ENCODE results near the gene OFD1. TPM values are rescaled to one million over a fixed set of nuclear protein-coding genes. Genes with fewer than 3 reads are reported as not detected.
A peak's percentile ranks its signal among the peaks of the same experiment; 100 is the strongest.

OFD1 gene
- polyA plus RNA-seq, 6 donors from 2014 or later: 26.5 to 60.5 (median 50.4) TPM

DNA sequence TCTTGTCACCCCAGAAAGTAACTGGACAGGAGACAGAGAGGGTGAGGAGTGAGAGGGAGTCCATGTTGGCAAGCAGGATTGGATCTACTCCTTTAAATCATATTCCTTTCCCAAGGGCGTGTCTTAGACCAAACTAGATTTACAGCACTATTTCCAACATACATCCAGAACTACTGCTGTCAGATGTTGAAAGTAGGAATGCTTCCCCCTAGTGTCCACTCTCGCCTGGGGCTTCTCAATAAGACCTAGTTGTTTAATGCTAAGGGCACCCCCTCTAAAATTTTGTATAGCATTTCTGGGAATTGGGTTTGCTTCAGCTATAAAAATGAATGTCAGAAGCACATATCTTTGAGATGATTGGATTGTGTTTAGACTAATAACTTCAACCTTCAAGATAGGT lies 13.3 kb downstream of the OFD1 start:
- no peaks in the 10 kb centered on the region for H3K9me3 Mint-ChIP-seq
- no peaks in the 10 kb centered on the region for H3K27me3 Mint-ChIP-seq
- peak; percentile 34 for DNase-seq
- H3K4me3 Mint-ChIP-seq: no peak overlapping the region
- peak overlapping the region in 5 of 6 donors; percentile 20 to 87 (median 69) for H3K27ac Mint-ChIP-seq
- peaks cover 24 to 48% (median 34%) of the 10 kb centered on the region in 3 donors for H3K4me1 Mint-ChIP-seq
- H3K36me3 Mint-ChIP-seq: peaks cover 8 to 18% of the 10 kb centered on the region in 2 donors
- ATAC-seq (ENCODE audit: low read depth in 2 of 2): peak; percentile 22 to 28

DNA sequence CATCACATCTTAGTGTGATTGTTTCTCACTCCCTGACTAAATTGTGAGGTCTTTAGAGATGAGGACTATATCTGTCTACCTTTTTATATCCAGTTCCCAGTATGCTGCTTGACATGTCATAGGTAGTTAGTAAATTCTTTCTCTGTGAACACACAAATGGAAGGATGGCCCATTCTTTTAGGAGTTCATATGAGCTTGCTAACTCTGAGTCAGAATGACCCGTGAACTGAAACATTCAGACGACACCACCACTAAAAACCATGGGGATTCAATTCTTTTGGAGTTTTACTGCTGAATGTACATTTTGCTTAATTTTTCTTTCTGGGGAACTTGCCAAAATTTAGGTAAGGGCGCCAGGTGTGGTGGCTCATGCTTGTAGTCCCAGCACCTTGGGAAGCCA lies 13.9 kb downstream of the OFD1 start:
- H3K27ac Mint-ChIP-seq: peak overlapping the region in 3 of 6 donors; percentile 36 to 69 (median 39)
- H3K4me3 Mint-ChIP-seq: no peak overlapping the region
- H3K4me1 Mint-ChIP-seq: peaks cover 29 to 47% (median 35%) of the 10 kb centered on the region in 3 donors
- ATAC-seq (ENCODE audit: low read depth in 2 of 2) (no peak), DNase-seq (no peak)
- H3K27me3 Mint-ChIP-seq: no peaks in the 10 kb centered on the region
- no peaks in the 10 kb centered on the region for H3K9me3 Mint-ChIP-seq
- peaks cover 12 to 18% of the 10 kb centered on the region in 2 donors for H3K36me3 Mint-ChIP-seq

- DNase-seq (peak; percentile 46), ATAC-seq (ENCODE audit: low read depth in 2 of 2) (peak; percentile 64 to 71)
- Mint-ChIP-seq H3K36me3 (peaks cover 12 to 18% of the 10 kb centered on the region in 2 donors), H3K27ac (peak overlapping the region in 5 of 6 donors; percentile 6 to 73 (median 47)), H3K27me3 (no peaks in the 10 kb centered on the region), H3K4me1 (peaks cover 29 to 45% (median 38%) of the 10 kb centered on the region in 3 donors), H3K4me3 (peak overlapping the region in 2 of 8 donors; percentile 13 to 57), H3K9me3 (no peaks in the 10 kb centered on the region)
Measured at GRCh38 chrX:13750204-13750603, 15.7 kb downstream of the OFD1 start.

DNA sequence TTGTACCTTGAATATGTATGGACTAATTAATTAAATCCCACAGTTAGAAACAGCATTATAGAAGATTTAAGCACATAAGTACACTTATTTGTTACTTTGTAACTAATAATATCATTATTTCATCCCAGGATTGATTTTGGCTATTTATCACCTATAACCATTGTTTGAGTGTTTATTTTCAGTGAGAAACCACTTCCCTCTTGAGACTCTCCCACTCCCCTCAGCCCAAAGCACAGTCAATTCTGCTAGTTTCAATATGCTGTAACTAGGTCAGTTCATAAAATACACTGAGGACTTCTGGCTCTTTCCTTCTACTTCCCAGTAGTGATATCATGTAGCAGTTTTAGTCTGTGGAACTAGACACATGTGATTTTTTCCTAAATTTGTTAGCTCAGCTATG lies 16.3 kb downstream of the OFD1 start:
- Mint-ChIP-seq H3K36me3 (peaks cover 12 to 18% of the 10 kb centered on the region in 2 donors), H3K27ac (peak overlapping the region in 3 of 6 donors; percentile 1 to 71 (median 53)), H3K4me1 (peaks cover 29 to 47% (median 42%) of the 10 kb centered on the region in 3 donors), H3K4me3 (peak overlapping the region in 2 of 8 donors; percentile 13 to 57), H3K27me3 (no peaks in the 10 kb centered on the region), H3K9me3 (no peaks in the 10 kb centered on the region)
- ATAC-seq (ENCODE audit: low read depth in 2 of 2) (peak in 1 of 2 donors; percentile 19), DNase-seq (no peak)

DNA sequence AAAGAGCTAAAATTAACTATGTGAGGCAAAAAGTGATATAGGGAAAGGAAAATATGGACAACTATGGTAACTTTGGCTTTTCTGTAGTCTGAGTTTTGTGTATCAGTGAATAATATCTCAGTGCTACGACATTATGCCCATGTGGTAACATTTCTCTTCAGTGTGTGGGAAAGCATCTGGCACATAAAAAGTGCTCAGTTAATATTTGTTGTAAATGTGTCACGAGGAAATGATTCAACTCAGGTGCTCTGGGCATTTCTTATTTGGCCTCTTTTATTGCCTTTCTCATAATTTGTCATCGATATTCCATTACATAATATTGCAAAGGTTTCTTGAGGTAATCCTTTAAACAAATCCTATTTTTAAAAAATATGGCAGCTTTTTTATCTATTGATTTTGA lies 17.6 kb downstream of the OFD1 start:
- ATAC-seq (ENCODE audit: low read depth in 2 of 2) (no peak), DNase-seq (no peak)
- Mint-ChIP-seq H3K27me3 (no peaks in the 10 kb centered on the region), H3K27ac (peak overlapping the region in 2 of 6 donors; percentile 38 to 51), H3K4me3 (no peak overlapping the region), H3K9me3 (no peaks in the 10 kb centered on the region), H3K36me3 (peaks cover 11 to 12% of the 10 kb centered on the region in 2 donors), H3K4me1 (peaks cover 26 to 54% (median 43%) of the 10 kb centered on the region in 3 donors)

DNA sequence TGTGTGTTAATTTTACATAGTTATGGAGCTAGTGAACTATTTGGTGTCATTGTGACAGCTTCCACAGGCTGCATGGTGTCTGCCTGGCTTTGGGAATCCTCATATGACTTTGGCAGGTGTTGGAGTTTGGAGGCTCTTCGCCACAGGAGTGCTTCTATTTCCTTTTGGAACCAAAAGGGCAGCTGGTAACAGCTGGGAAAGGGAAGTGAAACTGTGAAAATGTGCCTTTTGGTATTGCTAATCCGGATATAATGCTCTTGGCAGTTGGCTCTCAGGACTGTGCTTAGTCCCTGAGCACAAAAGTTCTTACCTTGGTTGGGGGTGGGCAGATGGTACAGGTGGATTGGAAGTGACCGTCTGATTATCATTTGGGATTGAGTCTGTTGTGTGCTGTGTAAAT lies 18.1 kb downstream of the OFD1 start:
- ATAC-seq (ENCODE audit: low read depth in 2 of 2) (peak; percentile 64 to 68), DNase-seq (peak; percentile 40)
- H3K36me3 Mint-ChIP-seq: peaks cover 8 to 10% of the 10 kb centered on the region in 2 donors
- no peaks in the 10 kb centered on the region for H3K27me3 Mint-ChIP-seq
- H3K27ac Mint-ChIP-seq: peak overlapping the region; percentile 13 to 88 (median 71)
- H3K9me3 Mint-ChIP-seq: no peaks in the 10 kb centered on the region
- peak overlapping the region; percentile 21 to 86 (median 55) for H3K4me3 Mint-ChIP-seq
- H3K4me1 Mint-ChIP-seq: peaks cover 21 to 52% (median 38%) of the 10 kb centered on the region in 3 donors

GRCh38 chrX:13754765-13755164 lies 20.2 kb downstream of the OFD1 start:
- no peak for DNase-seq
- H3K27ac Mint-ChIP-seq: peak overlapping the region in 2 of 6 donors; percentile 81 to 89
- no peaks in the 10 kb centered on the region for H3K9me3 Mint-ChIP-seq
- H3K27me3 Mint-ChIP-seq: no peaks in the 10 kb centered on the region
- peaks cover 7 to 15% of the 10 kb centered on the region in 2 donors for H3K36me3 Mint-ChIP-seq
- peak overlapping the region in 3 of 8 donors; percentile 12 to 52 (median 40) for H3K4me3 Mint-ChIP-seq
- H3K4me1 Mint-ChIP-seq: peaks cover 27 to 65% (median 46%) of the 10 kb centered on the region in 3 donors
- ATAC-seq (ENCODE audit: low read depth in 2 of 2): no peak

DNA sequence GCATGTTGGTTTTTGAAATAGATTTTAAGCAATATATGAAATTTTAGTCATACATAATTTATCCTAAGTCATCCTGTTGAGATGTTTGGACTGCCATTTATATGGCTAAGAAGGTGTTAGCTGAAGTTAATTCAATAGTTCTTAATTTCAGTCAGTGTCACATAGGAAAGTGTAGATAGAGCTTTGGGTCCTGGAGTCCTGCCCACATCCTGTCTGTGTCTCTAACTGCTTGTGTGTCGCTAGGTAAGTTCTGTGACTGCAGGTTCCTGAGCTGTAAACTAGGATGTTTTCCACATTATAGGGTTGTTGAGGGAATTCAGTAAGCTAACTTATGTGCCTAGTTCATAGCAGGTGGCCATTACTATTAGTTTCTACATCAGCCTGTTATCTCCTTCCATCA lies 20.7 kb downstream of the OFD1 start:
- H3K27ac Mint-ChIP-seq: peak overlapping the region in 5 of 6 donors; percentile 17 to 90 (median 81)
- no peaks in the 10 kb centered on the region for H3K27me3 Mint-ChIP-seq
- H3K4me1 Mint-ChIP-seq: peaks cover 23 to 68% (median 46%) of the 10 kb centered on the region in 3 donors
- peak overlapping the region in 3 of 8 donors; percentile 12 to 52 (median 43) for H3K4me3 Mint-ChIP-seq
- DNase-seq (no peak), ATAC-seq (ENCODE audit: low read depth in 2 of 2) (no peak)
- peaks cover 7 to 15% of the 10 kb centered on the region in 2 donors for H3K36me3 Mint-ChIP-seq
- no peaks in the 10 kb centered on the region for H3K9me3 Mint-ChIP-seq

DNA sequence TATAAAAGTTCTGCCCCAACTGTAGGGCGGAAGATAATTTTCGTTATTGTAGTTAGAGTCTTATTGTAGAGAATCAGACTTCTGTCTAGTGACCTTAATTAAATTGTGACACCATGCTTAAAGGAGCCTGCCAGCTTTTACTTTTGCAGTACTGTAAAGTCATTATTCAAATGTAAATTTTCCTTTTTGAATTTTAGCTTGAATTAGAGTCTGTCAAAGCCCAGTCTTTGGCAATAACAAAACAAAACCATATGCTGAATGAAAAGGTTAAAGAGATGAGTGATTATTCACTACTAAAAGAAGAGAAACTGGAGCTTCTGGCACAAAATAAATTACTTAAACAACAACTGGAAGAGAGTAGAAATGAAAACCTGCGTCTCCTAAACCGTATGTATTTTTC lies 21.8 kb downstream of the OFD1 start:
- DNase-seq (no peak), ATAC-seq (ENCODE audit: low read depth in 2 of 2) (no peak)
- Mint-ChIP-seq H3K9me3 (no peaks in the 10 kb centered on the region), H3K4me1 (peaks cover 16 to 70% (median 44%) of the 10 kb centered on the region in 3 donors), H3K27me3 (no peaks in the 10 kb centered on the region), H3K4me3 (no peak overlapping the region), H3K36me3 (peaks cover 7 to 21% of the 10 kb centered on the region in 2 donors), H3K27ac (peak overlapping the region in 1 of 6 donors; percentile 76)

DNA sequence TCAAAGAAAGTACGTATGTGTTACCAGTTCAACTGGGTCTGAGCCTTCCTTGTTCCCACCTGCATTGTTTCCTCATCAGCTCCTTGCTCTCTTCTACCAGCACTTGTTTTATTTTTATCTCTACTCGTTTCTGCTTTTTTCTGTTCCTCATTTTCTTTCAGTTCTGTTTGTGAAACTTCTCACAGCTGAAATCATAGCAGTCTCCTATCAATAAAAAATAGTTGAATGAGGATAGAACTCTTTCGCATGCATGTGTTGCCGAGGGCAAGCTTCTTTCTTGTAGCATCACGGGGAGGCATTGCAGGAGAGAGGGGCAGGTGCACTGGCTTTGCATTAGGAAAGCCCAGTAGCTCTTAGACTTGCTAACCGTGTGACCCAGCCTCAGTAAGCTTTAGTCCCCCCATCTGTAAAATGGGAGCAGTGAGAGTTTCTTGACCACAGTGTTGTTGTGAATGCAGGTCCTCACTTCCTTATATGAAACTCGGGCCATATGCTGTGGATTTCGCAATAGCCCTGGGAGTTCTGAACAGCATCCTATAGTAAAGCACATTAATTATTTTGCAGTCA lies 24.7 kb downstream of the OFD1 start:
- H3K4me3 Mint-ChIP-seq: peak overlapping the region; percentile 20 to 84 (median 54)
- ATAC-seq (ENCODE audit: low read depth in 2 of 2) (peak; percentile 89), DNase-seq (peak; percentile 80)
- H3K27me3 Mint-ChIP-seq: no peaks in the 10 kb centered on the region
- H3K27ac Mint-ChIP-seq: peak overlapping the region; percentile 36 to 83 (median 60)
- H3K36me3 Mint-ChIP-seq: peaks cover 7 to 25% of the 10 kb centered on the region in 2 donors
- peaks cover 7 to 58% (median 36%) of the 10 kb centered on the region in 3 donors for H3K4me1 Mint-ChIP-seq
- no peaks in the 10 kb centered on the region for H3K9me3 Mint-ChIP-seq

DNA sequence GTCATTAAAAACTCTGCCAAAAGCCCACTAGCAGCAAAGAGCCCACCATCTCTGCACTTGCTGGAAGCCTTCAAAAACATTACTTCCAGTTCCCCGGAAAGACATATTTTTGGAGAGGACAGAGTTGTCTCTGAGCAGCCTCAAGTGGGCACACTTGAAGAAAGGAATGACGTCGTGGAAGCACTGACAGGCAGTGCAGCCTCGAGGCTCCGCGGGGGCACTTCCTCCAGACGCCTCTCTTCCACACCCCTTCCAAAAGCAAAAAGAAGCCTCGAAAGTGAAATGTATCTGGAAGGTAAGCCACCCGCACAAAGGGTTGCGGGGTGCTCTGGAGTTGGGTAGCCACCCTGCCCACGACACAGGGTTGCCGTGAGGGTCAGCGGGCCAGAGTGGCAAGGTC lies 25.9 kb downstream of the OFD1 start:
- ATAC-seq (ENCODE audit: low read depth in 2 of 2) (no peak), DNase-seq (no peak)
- Mint-ChIP-seq H3K36me3 (peaks cover 11 to 25% of the 10 kb centered on the region in 2 donors), H3K4me1 (peaks cover 7 to 55% (median 32%) of the 10 kb centered on the region in 3 donors), H3K4me3 (peak overlapping the region in 4 of 8 donors; percentile 12 to 75 (median 30)), H3K27ac (peak overlapping the region in 5 of 6 donors; percentile 50 to 83 (median 69)), H3K9me3 (no peaks in the 10 kb centered on the region), H3K27me3 (peaks cover 0 to under 1% (median 0%) of the 10 kb centered on the region in 3 donors)

DNA sequence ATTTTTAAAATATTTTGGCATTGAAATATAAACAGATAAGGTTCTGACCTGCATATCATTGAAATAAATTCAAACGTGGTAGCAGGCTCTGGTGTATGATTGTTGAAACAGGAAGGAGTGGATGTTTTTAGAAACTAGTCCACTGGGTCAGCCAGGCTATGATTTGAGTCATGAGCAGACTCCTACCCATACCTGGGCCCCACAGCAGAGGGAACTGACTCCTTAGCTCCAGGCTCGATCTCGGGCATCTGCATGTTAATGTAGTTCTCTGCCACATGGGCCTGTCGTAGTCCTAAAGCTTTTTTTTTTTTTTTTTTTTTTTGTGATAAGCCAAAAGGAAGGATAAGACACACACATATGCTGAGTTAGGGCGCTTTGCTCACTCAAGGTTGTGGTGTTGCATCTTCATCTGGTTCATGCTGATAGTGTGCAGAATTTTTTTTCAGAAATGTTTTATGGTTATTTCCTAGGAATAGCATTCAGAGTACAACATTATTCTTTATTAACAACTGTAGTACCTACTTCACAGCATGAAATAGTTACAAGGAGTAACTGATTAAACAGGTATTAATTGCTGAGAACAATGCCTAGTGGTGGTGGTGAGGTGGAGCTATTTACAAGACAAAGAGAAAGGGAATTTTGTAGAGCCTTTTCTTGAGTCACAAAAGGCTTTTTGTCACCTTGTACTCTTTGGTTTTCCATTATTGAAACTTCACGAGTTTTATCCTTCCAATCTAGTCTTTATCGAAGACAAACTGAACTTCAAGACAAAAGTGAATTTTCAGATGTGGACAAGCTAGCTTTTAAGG lies 27.3 kb downstream of the OFD1 start:
- Mint-ChIP-seq H3K36me3 (peaks cover 23 to 39% of the 10 kb centered on the region in 2 donors), H3K27me3 (peaks cover 0 to 14% (median 0%) of the 10 kb centered on the region in 3 donors), H3K4me1 (peaks cover 7 to 53% (median 38%) of the 10 kb centered on the region in 3 donors), H3K4me3 (no peak overlapping the region), H3K27ac (peak overlapping the region in 2 of 6 donors; percentile 47 to 79), H3K9me3 (peaks cover 0 to 1% (median 0%) of the 10 kb centered on the region in 7 donors)
- no peak for DNase-seq
- ATAC-seq (ENCODE audit: low read depth in 2 of 2): no peak

GRCh38 chrX:13763489-13763888 lies 28.9 kb downstream of the OFD1 start:
- peaks cover 0 to 17% (median 0%) of the 10 kb centered on the region in 3 donors for H3K27me3 Mint-ChIP-seq
- H3K27ac Mint-ChIP-seq: peak overlapping the region in 3 of 6 donors; percentile 28 to 50 (median 49)
- H3K36me3 Mint-ChIP-seq: peaks cover 25 to 46% of the 10 kb centered on the region in 2 donors
- DNase-seq: no peak
- peaks cover 7 to 44% (median 33%) of the 10 kb centered on the region in 3 donors for H3K4me1 Mint-ChIP-seq
- H3K9me3 Mint-ChIP-seq: peaks cover 0 to 1% (median 0%) of the 10 kb centered on the region in 7 donors
- peak overlapping the region in 1 of 8 donors; percentile 12 for H3K4me3 Mint-ChIP-seq
- no peak for ATAC-seq (ENCODE audit: low read depth in 2 of 2)
